ENCODE results near the gene CCDC7. TPM values are rescaled to one million over a fixed set of nuclear protein-coding genes. Genes with fewer than 3 reads are reported as not detected.
"Not testable (repeated sequence)": the region's sequence is repeated elsewhere in the genome, so short reads cannot be mapped to it uniquely, and the experiment has no call there.

CCDC7 gene
- total RNA-seq, 2 donors from 2014 or later: 25.7 to 29.3 TPM

GRCh38 chr10:32538256-32538655 is 92.3 kb downstream of the CCDC7 start:
- intact Hi-C loops (cut with DNase I): no loop called here
- no peak for ATAC-seq
- DNase-seq: no peak

GRCh38 chr10:32540691-32541470 is 94.9 kb downstream of the CCDC7 start:
- DNase-seq (no peak), ATAC-seq (no peak)
- intact Hi-C loops (cut with DNase I): no loop called here

- DNase-seq (no peak), ATAC-seq (no peak)
- intact Hi-C loops (cut with DNase I): no loop called here
These were observed 102.3 kb downstream of the CCDC7 start for GRCh38 chr10:32548208-32548607.

GRCh38 chr10:32556783-32557395 is 110.9 kb downstream of the CCDC7 start:
- ATAC-seq: no peak
- intact Hi-C loops (cut with DNase I): no loop called here

GRCh38 chr10:32562695-32563094 is 116.8 kb downstream of the CCDC7 start:
- DNase-seq; ATAC-seq; intact Hi-C loops (cut with DNase I): not testable (repeated sequence)

More at GRCh38 chr10:32556783-32557395, 110.9 kb downstream of the CCDC7 start:
- no peak for DNase-seq

GRCh38 chr10:32577448-32577847 is 131.5 kb downstream of the CCDC7 start:
- no peak for DNase-seq
- no peak for ATAC-seq
- intact Hi-C loops (cut with DNase I): no loop called here

- ATAC-seq (no peak), DNase-seq (no peak)
- intact Hi-C loops (cut with DNase I): no loop called here
These were observed 137.0 kb downstream of the CCDC7 start for GRCh38 chr10:32582946-32583345.

- ATAC-seq; intact Hi-C loops (cut with DNase I); DNase-seq: not testable (repeated sequence)
These were observed 152.1 kb downstream of the CCDC7 start for GRCh38 chr10:32598022-32598421.

- ATAC-seq: no peak
- intact Hi-C loops (cut with DNase I): no loop called here
- DNase-seq: no peak
These were observed 154.4 kb downstream of the CCDC7 start for GRCh38 chr10:32600317-32600716.

- DNase-seq; ATAC-seq; intact Hi-C loops (cut with DNase I): not testable (repeated sequence)
These were observed 155.6 kb downstream of the CCDC7 start for GRCh38 chr10:32601562-32601961.

- DNase-seq: no peak
- no peak for ATAC-seq
- intact Hi-C loops (cut with DNase I): no loop called here
These were observed 159.8 kb downstream of the CCDC7 start for GRCh38 chr10:32605787-32606186.

GRCh38 chr10:32610543-32610942 is 164.6 kb downstream of the CCDC7 start:
- DNase-seq; ATAC-seq; intact Hi-C loops (cut with DNase I): not testable (repeated sequence)

GRCh38 chr10:32616438-32616837 is 170.5 kb downstream of the CCDC7 start:
- DNase-seq: no peak
- intact Hi-C loops (cut with DNase I): no loop called here
- no peak for ATAC-seq

- intact Hi-C loops (cut with DNase I): no loop called here
- no peak for DNase-seq
- ATAC-seq: no peak
These were observed 172.5 kb downstream of the CCDC7 start for GRCh38 chr10:32618482-32618881.

- DNase-seq: no peak
- no peak for ATAC-seq
- intact Hi-C loops (cut with DNase I): no loop called here
These were observed 176.0 kb downstream of the CCDC7 start for GRCh38 chr10:32621969-32622368.

GRCh38 chr10:32622409-32622808 is 176.5 kb downstream of the CCDC7 start:
- DNase-seq (no peak), ATAC-seq (no peak)
- intact Hi-C loops (cut with DNase I): no loop called here

- ATAC-seq (no peak), DNase-seq (no peak)
- intact Hi-C loops (cut with DNase I): no loop called here
These were observed 181.2 kb downstream of the CCDC7 start for GRCh38 chr10:32627183-32627582.

GRCh38 chr10:32629910-32630309 is 184.0 kb downstream of the CCDC7 start:
- intact Hi-C loops (cut with DNase I): no loop called here
- ATAC-seq: no peak

GRCh38 chr10:32646535-32646934 is 200.6 kb downstream of the CCDC7 start:
- intact Hi-C loops (cut with DNase I): no loop called here
- no peak for DNase-seq
- no peak for ATAC-seq

More at GRCh38 chr10:32629910-32630309, 184.0 kb downstream of the CCDC7 start:
- no peak for DNase-seq

GRCh38 chr10:32650246-32650655 is 204.3 kb downstream of the CCDC7 start:
- intact Hi-C loops (cut with DNase I): no loop called here
- ATAC-seq: no peak
- DNase-seq: no peak

GRCh38 chr10:32657430-32657829 is 211.5 kb downstream of the CCDC7 start:
- intact Hi-C loops (cut with DNase I); DNase-seq; ATAC-seq: not testable (repeated sequence)
